ENCODE results near the gene MTHFD1L. TPM values are rescaled to one million over a fixed set of nuclear protein-coding genes. Genes with fewer than 3 reads are reported as not detected.

MTHFD1L gene
- polyA plus RNA-seq, 3 donors, result 0.25 to 1.3 (median 0.39) TPM

DNA sequence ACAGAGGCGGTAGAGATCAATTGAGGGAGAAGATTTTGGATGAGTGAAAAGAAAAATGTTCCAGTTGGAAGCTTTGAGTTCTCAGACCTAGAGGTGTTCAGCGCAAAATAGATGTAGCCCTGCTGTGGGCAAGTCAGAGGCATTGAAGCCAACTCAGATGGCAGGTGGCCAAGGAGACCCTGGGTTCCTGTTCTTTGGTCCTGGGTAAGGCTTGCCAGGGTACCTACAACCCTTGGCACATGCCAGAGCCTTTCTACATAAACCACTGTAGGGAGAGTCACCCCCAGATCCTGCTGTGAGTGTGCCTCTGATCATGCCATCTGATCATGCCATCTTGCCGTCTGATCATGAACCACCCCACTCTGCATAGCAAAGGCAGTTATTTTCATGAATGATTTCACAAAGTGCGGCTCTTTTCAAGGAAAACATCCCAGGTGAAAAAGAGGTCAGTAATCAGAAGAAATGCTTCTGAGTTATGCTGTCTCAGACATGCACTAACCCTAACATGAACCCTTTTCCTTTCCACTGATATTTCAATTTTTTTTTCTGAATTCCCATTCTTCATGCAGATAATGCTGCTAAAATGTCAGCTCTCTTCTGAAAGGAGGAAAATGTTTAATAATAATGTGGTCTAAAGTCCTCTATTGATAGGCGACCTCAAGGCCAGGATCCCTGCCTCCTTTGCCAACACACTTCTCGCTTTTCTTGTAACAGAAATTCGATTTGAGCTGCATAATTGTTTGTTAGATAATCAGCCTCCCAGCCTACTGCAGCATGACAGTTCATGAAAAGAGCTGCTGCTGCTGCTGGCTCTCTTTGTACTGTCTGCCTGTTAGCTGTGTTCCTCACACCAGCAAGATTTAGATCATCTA lies 153.6 kb downstream of the MTHFD1L start:
- peaks cover 0 to 2% (median 0%) of the 10 kb centered on the region in 7 donors for H3K9me3 Mint-ChIP-seq
- no peak overlapping the region for H3K4me3 Mint-ChIP-seq
- H3K27me3 Mint-ChIP-seq (ENCODE audit: low read depth in 3 of 3), result no peaks in the 10 kb centered on the region
- Histone ChIP-seq H3K4me2 (replicated peaks; ENCODE audit: extremely low read depth, low read length, poor library complexity, severe bottlenecking) (no peak overlapping the region), H3K36me3 (replicated peaks in 1 of 2; ENCODE audit: control insufficient read depth in 1 of 2, insufficient read depth in 2 of 2, low read length in 2 of 2) (no peaks in the 10 kb centered on the region), H3K79me2 (ENCODE audit: insufficient read depth, low read length) (no peaks in the 10 kb centered on the region), H3K9me3 (replicated peaks in 1 of 2; ENCODE audit: control insufficient read depth in 1 of 2, insufficient read depth in 1 of 2, low read length in 2 of 2) (no peaks in the 10 kb centered on the region), H3K4me1 (ENCODE audit: control insufficient read depth in 1 of 2, insufficient read depth in 2 of 2, low read length in 2 of 2) (no peaks in the 10 kb centered on the region), H3K27me3 (ENCODE audit: control insufficient read depth in 2 of 2, insufficient read depth in 2 of 2, low read length in 2 of 2) (no peaks in the 10 kb centered on the region), H3K27ac (ENCODE audit: low read depth in 1 of 2, low read length in 2 of 2) (no peak overlapping the region), H3K4me3 (replicated peaks in 1 of 3; ENCODE audit: low read depth in 2 of 3, low read length in 3 of 3) (no peak overlapping the region), H2AFZ (ENCODE audit: insufficient read depth, low read depth, low read length, poor library complexity, severe bottlenecking) (no peak overlapping the region), H4K20me1 (ENCODE audit: insufficient read depth, low read length) (no peaks in the 10 kb centered on the region), H3K9ac (ENCODE audit: insufficient read depth, low read length, poor library complexity, severe bottlenecking) (no peak overlapping the region)
- DNase-seq, result no peak
- WGBS (ENCODE audit: insufficient coverage), result 93% methylated on average over 2 of the region's 7 CpGs
- TF ChIP-seq, protein P1, sequence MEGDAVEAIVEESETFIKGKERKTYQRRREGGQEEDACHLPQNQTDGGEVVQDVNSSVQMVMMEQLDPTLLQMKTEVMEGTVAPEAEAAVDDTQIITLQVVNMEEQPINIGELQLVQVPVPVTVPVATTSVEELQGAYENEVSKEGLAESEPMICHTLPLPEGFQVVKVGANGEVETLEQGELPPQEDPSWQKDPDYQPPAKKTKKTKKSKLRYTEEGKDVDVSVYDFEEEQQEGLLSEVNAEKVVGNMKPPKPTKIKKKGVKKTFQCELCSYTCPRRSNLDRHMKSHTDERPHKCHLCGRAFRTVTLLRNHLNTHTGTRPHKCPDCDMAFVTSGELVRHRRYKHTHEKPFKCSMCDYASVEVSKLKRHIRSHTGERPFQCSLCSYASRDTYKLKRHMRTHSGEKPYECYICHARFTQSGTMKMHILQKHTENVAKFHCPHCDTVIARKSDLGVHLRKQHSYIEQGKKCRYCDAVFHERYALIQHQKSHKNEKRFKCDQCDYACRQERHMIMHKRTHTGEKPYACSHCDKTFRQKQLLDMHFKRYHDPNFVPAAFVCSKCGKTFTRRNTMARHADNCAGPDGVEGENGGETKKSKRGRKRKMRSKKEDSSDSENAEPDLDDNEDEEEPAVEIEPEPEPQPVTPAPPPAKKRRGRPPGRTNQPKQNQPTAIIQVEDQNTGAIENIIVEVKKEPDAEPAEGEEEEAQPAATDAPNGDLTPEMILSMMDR (IDR thresholded peaks at IDR 0.05), result no peak
- H3K4me1 Mint-ChIP-seq, result peaks cover 14% of the 10 kb centered on the region
- H3K36me3 Mint-ChIP-seq, result peaks cover 2 to 4% of the 10 kb centered on the region in 2 donors
- H3K27ac Mint-ChIP-seq, result no peak overlapping the region
- intact Hi-C loops (cut with micrococcal nuclease), result loop anchor here in 1 of 2 donors (5.0 to 10.0 kb wide), 2 partner anchors 46 to 303 kb away; no protein-coding TSS in a partner anchor

DNA sequence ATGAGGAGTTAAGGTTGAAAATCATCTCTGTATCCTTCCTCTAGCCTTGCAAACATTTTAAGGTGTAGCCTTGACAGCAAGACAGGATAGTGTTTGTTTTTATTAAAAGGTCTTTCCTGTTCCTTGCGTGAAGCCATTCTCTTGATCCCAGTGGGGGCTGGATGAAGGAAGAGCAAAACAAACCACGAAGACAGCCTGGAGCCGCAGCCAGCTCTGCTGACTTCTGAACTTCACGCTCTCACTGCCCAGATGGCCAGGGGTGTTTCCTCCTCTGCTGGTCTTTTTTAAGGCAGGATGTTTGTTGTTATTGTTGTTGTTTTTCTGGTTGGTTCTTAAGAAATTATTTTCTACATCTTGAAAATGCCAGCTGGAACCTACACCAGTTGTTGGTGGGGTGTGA lies 156.4 kb downstream of the MTHFD1L start:
- intact Hi-C loops (cut with micrococcal nuclease), result no loop called here
- no peak overlapping the region for H3K27ac ChIP-seq (ENCODE audit: low read depth in 1 of 2, low read length in 2 of 2)
- no peak for DNase-seq
- H3K27me3 Mint-ChIP-seq (ENCODE audit: low read depth in 3 of 3), result peaks cover 0 to 2% (median 0%) of the 10 kb centered on the region in 3 donors
- H3K27ac Mint-ChIP-seq, result no peak overlapping the region
- no peak overlapping the region for H3K4me2 ChIP-seq (replicated peaks; ENCODE audit: extremely low read depth, low read length, poor library complexity, severe bottlenecking)
- H3K36me3 Mint-ChIP-seq, result peaks cover 2 to 4% of the 10 kb centered on the region in 2 donors
- no peaks in the 10 kb centered on the region for H3K4me1 Mint-ChIP-seq
- H3K4me3 ChIP-seq (replicated peaks in 1 of 3; ENCODE audit: low read depth in 2 of 3, low read length in 3 of 3), result no peak overlapping the region
- H3K27me3 ChIP-seq (ENCODE audit: control insufficient read depth in 2 of 2, insufficient read depth in 2 of 2, low read length in 2 of 2), result no peaks in the 10 kb centered on the region
- no peaks in the 10 kb centered on the region for H3K9me3 Mint-ChIP-seq
- TF ChIP-seq, protein P1 (IDR thresholded peaks at IDR 0.05), result no peak
- no peaks in the 10 kb centered on the region for H4K20me1 ChIP-seq (ENCODE audit: insufficient read depth, low read length)
- no peak overlapping the region for H2AFZ ChIP-seq (ENCODE audit: insufficient read depth, low read depth, low read length, poor library complexity, severe bottlenecking)
- H3K79me2 ChIP-seq (ENCODE audit: insufficient read depth, low read length), result no peaks in the 10 kb centered on the region
- no peaks in the 10 kb centered on the region for H3K4me1 ChIP-seq (ENCODE audit: control insufficient read depth in 1 of 2, insufficient read depth in 2 of 2, low read length in 2 of 2)
- no CpG with 5 or more reads among the region's 4 CpGs for WGBS (ENCODE audit: insufficient coverage)
- H3K9me3 ChIP-seq (replicated peaks in 1 of 2; ENCODE audit: control insufficient read depth in 1 of 2, insufficient read depth in 1 of 2, low read length in 2 of 2), result no peaks in the 10 kb centered on the region
- H3K36me3 ChIP-seq (replicated peaks in 1 of 2; ENCODE audit: control insufficient read depth in 1 of 2, insufficient read depth in 2 of 2, low read length in 2 of 2), result no peaks in the 10 kb centered on the region
- no peak overlapping the region for H3K4me3 Mint-ChIP-seq
- no peak overlapping the region for H3K9ac ChIP-seq (ENCODE audit: insufficient read depth, low read length, poor library complexity, severe bottlenecking)

All from CD14-positive monocyte (primary cell).